Lung (tissue), 12 donors: ENCODE results near the gene TMEM132C. TPM values are rescaled to one million over a fixed set of nuclear protein-coding genes. Genes with fewer than 3 reads are reported as not detected.

Source experiments
- ATAC-seq: fragments of 200-7000 bp; cut with Tn5 transposase; one replicate; pipeline ENCODE4 v1.9.1; 2020; ENCODE audit warnings: moderate number of reproducible peaks; ENCODE audit not compliant: insufficient read depth, low FRiP score
- DNase-seq, 3 donors: peaks; one replicate each; pipeline ENCODE4 v3.0.0-alpha.2; 2013 to 2017
- H3K27ac ChIP-seq, 2 donors: one replicate each; pipeline ENCODE4 v1.5.1; 2013; ENCODE audit warnings: mild to moderate bottlenecking in 2 of 2, moderate library complexity in 2 of 2, control low read depth in 1 of 2, inconsistent platforms in 1 of 2, low read depth in 1 of 2, low read length in 1 of 2
- H3K27me3 ChIP-seq, 3 donors: one replicate each; pipeline ENCODE4 v1.5.1; 2013; ENCODE audit warnings: low read length in 2 of 3; ENCODE audit not compliant: control insufficient read depth in 3 of 3, insufficient read depth in 3 of 3
- H3K36me3 ChIP-seq, 4 donors: one replicate each; pipeline ENCODE4 v1.5.1; 2013; ENCODE audit warnings: low read length in 4 of 4, mild to moderate bottlenecking in 1 of 4, moderate library complexity in 1 of 4; ENCODE audit not compliant: control insufficient read depth in 4 of 4, insufficient read depth in 4 of 4
- H3K4me1 ChIP-seq, 5 donors: one replicate each; pipeline ENCODE4 v1.5.1; 2013; ENCODE audit warnings: low read length in 5 of 5, mild to moderate bottlenecking in 2 of 5, moderate library complexity in 1 of 5; ENCODE audit not compliant: control insufficient read depth in 5 of 5, insufficient read depth in 5 of 5
- H3K4me3 ChIP-seq: one replicate; pipeline ENCODE4 v1.5.1; 2013; ENCODE audit warnings: mild to moderate bottlenecking, control low read depth, moderate library complexity
- H3K9ac ChIP-seq, 2 donors: one replicate each; pipeline ENCODE4 v1.5.1; 2013; ENCODE audit warnings: low read length in 2 of 2, control low read depth in 1 of 2; ENCODE audit not compliant: insufficient read depth in 1 of 2
- H3K9me3 ChIP-seq, 4 donors: one replicate each; pipeline ENCODE4 v1.5.1; 2013; ENCODE audit warnings: low read length in 3 of 4, mild to moderate bottlenecking in 1 of 4, moderate library complexity in 1 of 4; ENCODE audit not compliant: control insufficient read depth in 4 of 4, insufficient read depth in 3 of 4
- WGBS, 2 donors: extraction: QIAGEN DNeasy Blood & Tissue Kit; methylation state at CpG; one replicate each; pipeline ENCODE4 v1.1.7; 2013; 5-methylcytosine and 5-hydroxymethylcytosine counted together
- polyA plus RNA-seq, 2 donors: library from polyadenylated mRNA; stranded (reverse); fragments of 200-250 nt; gene quantifications; one replicate each; pipeline ENCODE4 v1.2.1, GENCODE V29; 2013
- total RNA-seq, 2 donors: library from RNA; depleted of rRNA in 1 of 2; stranded (reverse); fragments of >200 nt in 1 of 2; gene quantifications; one replicate each; pipeline ENCODE4 v1.2.1, GENCODE V29; 2014 to 2021
- TF ChIP-seq, protein P1 (sequence below): IDR thresholded peaks from 2 replicates; pipeline ENCODE4 v1.5.1; 2012; ENCODE audit warnings: mild to moderate bottlenecking; ENCODE audit errors: control extremely low read depth, extremely low read depth
- donor health status: control.
- donor health status: control.
- donor health status: Bipolar disorder and iron deficiency.
- donor health status: healthy.
- donor health status: DM: yes; HTN: yes; CAD: no.

TMEM132C gene
- total and polyA plus RNA-seq, 4 donors: 0.35 to 16.5 (median 0.77) TPM

DNA sequence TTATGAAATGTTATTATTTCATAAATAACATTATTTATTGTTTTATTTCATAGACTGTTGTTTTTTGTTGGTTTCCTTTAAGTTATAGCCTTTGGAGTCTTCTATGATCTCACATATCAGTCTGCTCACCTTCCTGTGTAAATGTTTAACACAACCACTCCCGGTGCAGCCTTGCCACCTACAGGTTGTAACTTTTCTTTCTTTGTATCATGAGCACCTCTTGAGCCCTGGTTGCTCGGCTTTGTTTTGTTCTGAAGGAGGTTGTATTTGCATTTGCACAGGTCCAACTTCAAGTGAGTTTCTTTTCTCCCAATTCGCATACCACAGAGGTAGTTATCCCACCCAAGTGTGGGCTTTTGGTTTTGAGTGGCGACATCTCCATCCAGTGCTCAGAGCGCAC is 435.4 kb downstream of the TMEM132C start:
- Histone ChIP-seq H3K4me1 (no peaks in the 10 kb centered on the region), H3K27me3 (no peaks in the 10 kb centered on the region), H3K27ac (no peak overlapping the region), H3K4me3 (no peak overlapping the region), H3K9ac (no peak overlapping the region), H3K36me3 (peaks cover 0 to 40% (median 11%) of the 10 kb centered on the region in 4 donors), H3K9me3 (peaks cover 0 to 5% (median 0%) of the 10 kb centered on the region in 4 donors)
- DNase-seq: peak; percentile 23 to 58 (median 46)
- no peak for ATAC-seq
- TF ChIP-seq, protein P1, sequence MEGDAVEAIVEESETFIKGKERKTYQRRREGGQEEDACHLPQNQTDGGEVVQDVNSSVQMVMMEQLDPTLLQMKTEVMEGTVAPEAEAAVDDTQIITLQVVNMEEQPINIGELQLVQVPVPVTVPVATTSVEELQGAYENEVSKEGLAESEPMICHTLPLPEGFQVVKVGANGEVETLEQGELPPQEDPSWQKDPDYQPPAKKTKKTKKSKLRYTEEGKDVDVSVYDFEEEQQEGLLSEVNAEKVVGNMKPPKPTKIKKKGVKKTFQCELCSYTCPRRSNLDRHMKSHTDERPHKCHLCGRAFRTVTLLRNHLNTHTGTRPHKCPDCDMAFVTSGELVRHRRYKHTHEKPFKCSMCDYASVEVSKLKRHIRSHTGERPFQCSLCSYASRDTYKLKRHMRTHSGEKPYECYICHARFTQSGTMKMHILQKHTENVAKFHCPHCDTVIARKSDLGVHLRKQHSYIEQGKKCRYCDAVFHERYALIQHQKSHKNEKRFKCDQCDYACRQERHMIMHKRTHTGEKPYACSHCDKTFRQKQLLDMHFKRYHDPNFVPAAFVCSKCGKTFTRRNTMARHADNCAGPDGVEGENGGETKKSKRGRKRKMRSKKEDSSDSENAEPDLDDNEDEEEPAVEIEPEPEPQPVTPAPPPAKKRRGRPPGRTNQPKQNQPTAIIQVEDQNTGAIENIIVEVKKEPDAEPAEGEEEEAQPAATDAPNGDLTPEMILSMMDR: no peak
- WGBS, 2 donors: 69 to 75% methylated on average over 5 of the region's 5 CpGs

DNA sequence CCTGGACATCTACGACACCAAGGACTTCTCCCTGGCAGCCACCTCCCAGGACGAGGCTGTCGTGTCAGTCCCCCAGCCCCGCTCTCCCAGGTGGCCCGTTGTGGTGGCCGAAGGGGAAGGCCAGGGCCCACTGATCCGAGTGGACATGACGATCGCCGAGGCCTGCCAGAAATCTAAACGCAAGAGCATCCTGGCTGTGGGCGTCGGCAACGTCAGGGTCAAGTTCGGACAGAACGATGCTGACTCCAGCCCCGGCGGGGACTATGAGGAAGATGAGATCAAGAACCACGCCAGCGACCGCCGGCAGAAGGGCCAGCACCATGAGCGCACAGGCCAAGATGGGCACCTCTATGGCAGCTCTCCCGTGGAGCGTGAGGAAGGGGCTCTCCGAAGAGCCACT is 438.2 kb downstream of the TMEM132C start:
- no peaks in the 10 kb centered on the region for H3K4me1 ChIP-seq
- H3K4me3 ChIP-seq: no peak overlapping the region
- ATAC-seq (no peak), DNase-seq (no peak)
- WGBS, 2 donors: 91 to 95% methylated on average over 24 to 26 of the region's 26 CpGs
- no peaks in the 10 kb centered on the region for H3K27me3 ChIP-seq
- H3K9me3 ChIP-seq: peaks cover 0 to 5% (median 0%) of the 10 kb centered on the region in 4 donors
- TF ChIP-seq, protein P1: no peak
- H3K9ac ChIP-seq: no peak overlapping the region
- no peak overlapping the region for H3K27ac ChIP-seq
- peaks cover 0 to 20% (median 3%) of the 10 kb centered on the region in 4 donors for H3K36me3 ChIP-seq

DNA sequence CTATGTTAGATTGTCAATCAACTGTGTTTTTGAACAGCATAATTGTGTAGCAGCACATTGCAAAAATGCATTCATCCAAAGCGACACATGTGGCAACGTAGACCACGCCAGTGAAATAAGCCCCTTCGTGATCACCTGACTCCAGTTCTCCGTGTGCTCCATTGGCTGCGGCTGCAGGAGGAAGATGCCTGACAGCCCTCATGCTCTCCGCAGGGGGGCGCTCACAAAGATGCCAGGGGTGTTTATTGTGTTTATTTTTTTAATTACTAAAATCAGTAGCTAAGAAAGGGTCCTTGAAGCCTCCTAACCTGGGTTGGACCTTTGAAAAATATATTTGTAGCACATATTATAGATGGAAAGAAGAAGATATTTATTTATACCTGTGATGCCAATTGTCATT is 440.5 kb downstream of the TMEM132C start:
- H3K27ac ChIP-seq: no peak overlapping the region
- DNase-seq: no peak
- 85 to 90% methylated on average over 8 of the region's 8 CpGs for WGBS, 2 donors

More for the DNA sequence above, 440.5 kb downstream of the TMEM132C start:
- peaks cover 0 to 19% (median 3%) of the 10 kb centered on the region in 4 donors for H3K36me3 ChIP-seq
- H3K9ac ChIP-seq: no peak overlapping the region
- H3K4me3 ChIP-seq: no peak overlapping the region
- H3K27me3 ChIP-seq: no peaks in the 10 kb centered on the region
- no peaks in the 10 kb centered on the region for H3K4me1 ChIP-seq
- no peak for ATAC-seq
- H3K9me3 ChIP-seq: peaks cover 0 to 5% (median 0%) of the 10 kb centered on the region in 4 donors
- TF ChIP-seq, protein P1: no peak
